OCI-LY1 (cell line): ENCODE results near the gene TMCC1.
"Not testable (repeated sequence)": the region's sequence is repeated elsewhere in the genome, so short reads cannot be mapped to it uniquely, and the experiment has no call there.

Experiments
- H2AFZ ChIP-seq: fragments of 200-600 bp; sonication (generic), shearing (Covaris generic); 2 replicates; pipeline ENCODE4 v1.6.0; 2014; ENCODE audit warnings: antibody characterized with exemption, mild to moderate bottlenecking, low read length
- H3F3A ChIP-seq: fragments of 200-600 bp; sonication (generic), shearing (Covaris generic); 2 replicates; pipeline ENCODE4 v1.6.0; 2014; ENCODE audit warnings: mild to moderate bottlenecking, antibody characterized with exemption, low read length, moderate library complexity; ENCODE audit not compliant: insufficient read depth
- H3K27ac ChIP-seq: fragments of 200-600 bp; sonication (generic); 2 replicates; pipeline ENCODE4 v1.5.1; 2014; ENCODE audit warnings: low read length, mixed run types, mild to moderate bottlenecking, low read depth; ENCODE audit not compliant: poor library complexity, severe bottlenecking
- H3K27me3 ChIP-seq: fragments of 200-600 bp; sonication (generic); 2 replicates; pipeline ENCODE4 v1.6.0; 2014; ENCODE audit warnings: antibody characterized with exemption, mild to moderate bottlenecking, low read length, moderate library complexity; ENCODE audit not compliant: insufficient read depth
- H3K36me3 ChIP-seq: fragments of 200-600 bp; sonication (generic); 2 replicates; pipeline ENCODE4 v1.6.1; 2014; ENCODE audit warnings: mild to moderate bottlenecking, antibody characterized with exemption, low read length, moderate library complexity, mixed read lengths; ENCODE audit not compliant: insufficient read depth
- H3K4me1 ChIP-seq: fragments of 200-600 bp; sonication (generic); 2 replicates; pipeline ENCODE4 v1.5.1; 2014; ENCODE audit warnings: mild to moderate bottlenecking, low read length, moderate library complexity; ENCODE audit not compliant: insufficient read depth, severe bottlenecking
- H3K4me2 ChIP-seq: fragments of 200-600 bp; sonication (generic), shearing (Covaris generic); 2 replicates; pipeline ENCODE4 v1.6.1; 2014; ENCODE audit warnings: low read length
- H3K4me3 ChIP-seq: fragments of 200-600 bp; sonication (generic); 2 replicates; pipeline ENCODE4 v1.5.1; 2014; ENCODE audit warnings: low read length, low read depth, mild to moderate bottlenecking, mixed read lengths; ENCODE audit not compliant: poor library complexity, severe bottlenecking
- H3K79me2 ChIP-seq: fragments of 200-600 bp; shearing (Covaris generic); 2 replicates; pipeline ENCODE4 v1.6.1; 2016; ENCODE audit warnings: mixed run types, low read length, mixed read lengths; ENCODE audit not compliant: insufficient read depth
- H3K9ac ChIP-seq: fragments of 200-600 bp; sonication (generic), shearing (Covaris generic); 2 replicates; pipeline ENCODE4 v1.6.1; 2014; ENCODE audit warnings: mild to moderate bottlenecking, low read length, mixed read lengths
- H3K9me2 ChIP-seq: fragments of 200-600 bp; sonication (generic), shearing (Covaris generic); 2 replicates; pipeline ENCODE4 v1.6.1; 2014; ENCODE audit warnings: low read depth, mild to moderate bottlenecking, low read length, mixed read lengths
- H3K9me3 ChIP-seq: fragments of 200-600 bp; shearing (Covaris generic); 2 replicates; pipeline ENCODE4 v1.6.1; 2014; ENCODE audit warnings: low read length, mixed read lengths
- H4K20me1 ChIP-seq: fragments of 200-600 bp; sonication (generic), shearing (Covaris generic); 2 replicates; pipeline ENCODE4 v1.6.0; 2016; ENCODE audit warnings: mild to moderate bottlenecking, low read length; ENCODE audit not compliant: insufficient read depth
- EZH2 ChIP-seq: fragments of 200-600 bp; sonication (generic), shearing (Covaris generic); IDR thresholded peaks from 2 replicates; pipeline ENCODE4 v1.8.0; 2017; ENCODE audit warnings: borderline replicate concordance, mixed run types, mild to moderate bottlenecking, antibody characterized with exemption, low read length, moderate library complexity, mixed read lengths
- TF ChIP-seq, protein P1 (sequence below): fragments of 200-600 bp; sonication (generic), shearing (Covaris generic); IDR thresholded peaks from 2 replicates; pipeline ENCODE4 v1.5.1; 2017; ENCODE audit warnings: mild to moderate bottlenecking, antibody characterized with exemption, low read length, moderate library complexity, mixed read lengths

The TMCC1 gene

DNA sequence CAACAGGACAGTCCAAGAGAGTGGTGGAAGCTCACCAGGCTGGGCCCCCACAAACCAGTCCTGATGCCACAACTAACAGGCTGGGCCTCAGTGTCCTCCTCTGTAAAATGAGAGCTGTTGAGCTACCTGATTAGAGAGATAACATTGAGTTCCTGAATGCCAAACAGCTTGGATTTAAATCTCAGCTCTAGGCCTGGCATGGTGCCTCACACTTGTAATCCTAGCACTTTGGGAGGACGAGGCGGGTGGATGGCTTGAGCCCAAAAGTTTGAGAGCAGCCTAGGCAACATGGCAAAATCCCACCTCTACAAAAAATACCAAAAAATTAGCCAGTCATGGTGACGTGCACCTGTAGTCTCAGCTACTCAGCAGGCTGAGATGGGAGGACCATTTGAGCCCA is 20.1 kb upstream of the TMCC1 start:
- Histone ChIP-seq H3F3A (no peaks in the 10 kb centered on the region), H3K27ac (no peak overlapping the region), H3K9me2 (no peaks in the 10 kb centered on the region), H3K4me2 (no peak overlapping the region), H3K27me3 (no peaks in the 10 kb centered on the region), H3K4me1 (no peaks in the 10 kb centered on the region), H3K9me3 (peaks cover 14% of the 10 kb centered on the region), H3K79me2 (no peaks in the 10 kb centered on the region), H3K36me3 (no peaks in the 10 kb centered on the region; the same call in 1 of the 2 replicates), H4K20me1 (no peaks in the 10 kb centered on the region), H3K9ac (no peak overlapping the region), H2AFZ (no peak overlapping the region), H3K4me3 (no peak overlapping the region)
- TF ChIP-seq, protein P1, sequence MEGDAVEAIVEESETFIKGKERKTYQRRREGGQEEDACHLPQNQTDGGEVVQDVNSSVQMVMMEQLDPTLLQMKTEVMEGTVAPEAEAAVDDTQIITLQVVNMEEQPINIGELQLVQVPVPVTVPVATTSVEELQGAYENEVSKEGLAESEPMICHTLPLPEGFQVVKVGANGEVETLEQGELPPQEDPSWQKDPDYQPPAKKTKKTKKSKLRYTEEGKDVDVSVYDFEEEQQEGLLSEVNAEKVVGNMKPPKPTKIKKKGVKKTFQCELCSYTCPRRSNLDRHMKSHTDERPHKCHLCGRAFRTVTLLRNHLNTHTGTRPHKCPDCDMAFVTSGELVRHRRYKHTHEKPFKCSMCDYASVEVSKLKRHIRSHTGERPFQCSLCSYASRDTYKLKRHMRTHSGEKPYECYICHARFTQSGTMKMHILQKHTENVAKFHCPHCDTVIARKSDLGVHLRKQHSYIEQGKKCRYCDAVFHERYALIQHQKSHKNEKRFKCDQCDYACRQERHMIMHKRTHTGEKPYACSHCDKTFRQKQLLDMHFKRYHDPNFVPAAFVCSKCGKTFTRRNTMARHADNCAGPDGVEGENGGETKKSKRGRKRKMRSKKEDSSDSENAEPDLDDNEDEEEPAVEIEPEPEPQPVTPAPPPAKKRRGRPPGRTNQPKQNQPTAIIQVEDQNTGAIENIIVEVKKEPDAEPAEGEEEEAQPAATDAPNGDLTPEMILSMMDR, result no peak
- TF ChIP-seq EZH2, result no peak

DNA sequence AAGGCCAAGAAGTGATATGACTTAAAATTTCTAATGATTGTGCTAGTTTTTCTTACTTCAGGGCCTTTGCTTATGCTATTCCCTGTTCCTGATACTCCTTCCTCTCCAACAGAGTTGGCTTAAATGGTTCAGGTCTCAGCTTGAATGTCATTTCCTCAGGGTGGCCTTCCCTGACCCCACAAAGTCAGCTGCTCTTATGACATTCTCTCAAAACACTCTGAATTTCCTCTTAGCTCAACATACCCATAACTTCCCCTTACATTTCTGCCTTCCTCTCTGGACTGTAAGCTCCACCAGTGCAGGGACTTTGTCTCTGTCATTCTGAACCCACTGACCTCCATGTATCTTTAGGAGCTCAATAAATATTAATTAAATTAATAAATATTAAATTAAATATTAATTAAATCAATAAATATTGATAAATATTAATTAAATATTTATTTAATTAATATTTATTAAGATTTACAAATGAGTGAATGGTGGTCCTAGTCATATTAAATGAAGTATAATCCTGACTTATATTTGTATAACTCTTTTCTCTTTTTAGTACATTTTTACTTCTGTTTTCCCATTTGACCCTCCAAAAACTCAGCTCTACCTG is 17.9 kb upstream of the TMCC1 start:
- TF ChIP-seq EZH2, result no peak
- Histone ChIP-seq H3K4me2 (no peak overlapping the region), H3K4me3 (no peak overlapping the region), H3K4me1 (no peaks in the 10 kb centered on the region), H4K20me1 (no peaks in the 10 kb centered on the region), H3K27ac (no peak overlapping the region), H3K79me2 (no peaks in the 10 kb centered on the region), H3K36me3 (no peaks in the 10 kb centered on the region), H3F3A (no peaks in the 10 kb centered on the region), H3K27me3 (no peaks in the 10 kb centered on the region), H2AFZ (no peak overlapping the region), H3K9ac (no peak overlapping the region), H3K9me2 (no peaks in the 10 kb centered on the region), H3K9me3 (peaks cover 11% of the 10 kb centered on the region)

DNA sequence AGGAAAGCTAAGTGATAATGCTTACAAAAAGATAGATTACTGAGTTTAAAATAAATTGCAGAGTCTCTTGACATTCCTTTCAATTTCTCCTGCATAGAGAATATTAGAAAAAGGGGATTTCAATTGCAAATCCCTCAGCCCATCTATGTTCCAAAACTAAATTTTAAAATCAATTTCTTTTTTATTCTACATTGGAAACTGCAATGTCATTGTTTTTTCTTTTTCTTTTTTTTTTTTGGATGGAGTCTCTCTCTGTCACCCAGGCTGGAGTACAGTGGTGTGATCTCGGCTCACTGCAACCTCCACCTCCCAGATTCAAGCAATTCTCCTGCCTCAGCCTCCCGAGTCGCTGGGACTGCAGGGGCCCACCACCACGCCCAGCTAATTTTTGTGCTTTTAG is 15.7 kb upstream of the TMCC1 start:
- not testable (repeated sequence) for H3K4me3 ChIP-seq, H4K20me1 ChIP-seq, H3K36me3 ChIP-seq, H3K9me2 ChIP-seq, H3K9ac ChIP-seq, H3F3A ChIP-seq, H3K4me1 ChIP-seq, H3K27me3 ChIP-seq, H3K79me2 ChIP-seq, H2AFZ ChIP-seq, H3K4me2 ChIP-seq, H3K27ac ChIP-seq
- peaks cover 21% of the 10 kb centered on the region for H3K9me3 ChIP-seq

DNA sequence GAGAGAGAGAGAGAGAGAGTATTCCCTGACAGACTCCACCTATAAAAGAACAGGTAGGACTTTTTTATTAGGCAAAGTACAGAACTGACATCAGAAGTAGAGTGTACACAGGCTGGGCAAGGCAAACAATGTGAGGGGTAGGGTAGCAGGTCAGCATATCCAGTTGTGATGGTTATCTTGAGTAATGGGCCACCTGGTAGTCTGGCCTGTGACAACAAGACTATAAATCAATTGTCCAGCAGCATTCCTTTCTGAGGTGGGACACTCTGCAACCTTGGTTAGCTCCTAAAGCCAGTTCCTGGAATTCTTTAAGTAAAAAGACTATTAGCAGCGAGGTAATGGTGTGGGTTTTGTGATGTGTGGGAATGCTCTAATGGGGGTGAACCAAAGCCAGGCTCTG is 14.9 kb upstream of the TMCC1 start:
- H3K9ac ChIP-seq, result no peak overlapping the region
- H3K27ac ChIP-seq, result no peak overlapping the region
- no peaks in the 10 kb centered on the region for H3K36me3 ChIP-seq
- no peaks in the 10 kb centered on the region for H4K20me1 ChIP-seq
- no peak overlapping the region for H3K4me3 ChIP-seq
- H3K4me2 ChIP-seq, result no peak overlapping the region
- no peaks in the 10 kb centered on the region for H3K4me1 ChIP-seq
- H3K79me2 ChIP-seq, result no peaks in the 10 kb centered on the region
- TF ChIP-seq EZH2, result no peak
- TF ChIP-seq, protein P1, result no peak
- peaks cover 27% of the 10 kb centered on the region for H3K9me3 ChIP-seq
- no peaks in the 10 kb centered on the region for H3F3A ChIP-seq
- no peaks in the 10 kb centered on the region for H3K27me3 ChIP-seq
- H2AFZ ChIP-seq, result no peak overlapping the region
- no peaks in the 10 kb centered on the region for H3K9me2 ChIP-seq

DNA sequence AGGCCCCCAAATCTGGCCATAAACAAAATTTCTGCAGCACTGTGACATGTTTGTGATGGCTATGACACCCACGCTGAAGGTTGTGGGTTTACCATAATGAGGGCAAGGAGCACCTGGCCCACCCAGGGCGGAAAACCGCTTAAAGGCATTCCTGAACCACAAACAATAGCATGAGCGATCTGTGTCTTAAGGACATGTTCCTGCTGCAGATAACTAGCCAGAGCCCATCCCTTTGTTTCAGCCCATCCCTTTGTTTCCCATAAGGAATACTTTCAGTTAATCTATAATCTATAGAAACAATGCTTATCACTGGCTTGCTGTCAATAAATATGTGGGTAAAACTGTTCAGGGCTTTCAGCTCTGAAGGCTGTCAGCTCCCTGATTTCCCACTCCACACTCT is 7.8 kb upstream of the TMCC1 start:
- H2AFZ ChIP-seq, H3K27me3 ChIP-seq, H3K36me3 ChIP-seq, H3K4me1 ChIP-seq, H4K20me1 ChIP-seq, H3K79me2 ChIP-seq, H3K4me2 ChIP-seq, H3F3A ChIP-seq, H3K9me2 ChIP-seq, H3K9ac ChIP-seq, H3K4me3 ChIP-seq, H3K27ac ChIP-seq: not testable (repeated sequence)
- H3K9me3 ChIP-seq, result peaks cover 24% of the 10 kb centered on the region
